NCI-H146 (cell line): Measurements from ENCODE around the gene DCTN4.

Experiments used
- DNase-seq: peaks from one replicate; lab custom pipeline; 2025; lab: John Stamatoyannopoulos, UW

The DCTN4 gene

GRCh38 chr5:150740992-150741391, 17.8 kb downstream of the DCTN4 start:
- DNase-seq = no peak

- DNase-seq = no peak
These were observed 20.0 kb downstream of the DCTN4 start for GRCh38 chr5:150738862-150739261.

- DNase-seq = no peak
These were observed 24.0 kb downstream of the DCTN4 start for GRCh38 chr5:150734579-150735384.

GRCh38 chr5:150731669-150732242, 27.1 kb downstream of the DCTN4 start:
- no peak for DNase-seq

- DNase-seq = no peak
These were observed 29.0 kb downstream of the DCTN4 start for GRCh38 chr5:150729859-150730258.

- no peak for DNase-seq
These were observed 35.0 kb downstream of the DCTN4 start for GRCh38 chr5:150723845-150724244.

GRCh38 chr5:150710165-150710564, 48.7 kb downstream of the DCTN4 start:
- no peak for DNase-seq

- no peak for DNase-seq
These were observed 51.9 kb downstream of the DCTN4 start for GRCh38 chr5:150706776-150707390.

GRCh38 chr5:150703762-150704161, 55.1 kb downstream of the DCTN4 start:
- no peak for DNase-seq

GRCh38 chr5:150700594-150701377, 58.0 kb downstream of the DCTN4 start, which contains the start of gene RBM22:
Gene RBM22 (minus strand): TSS chr5:150701062. CDS start chr5:150700985, 77 bp downstream.
- DNase-seq = peak; percentile 85

GRCh38 chr5:150700246-150700593, 58.6 kb downstream of the DCTN4 start:
- no peak for DNase-seq

GRCh38 chr5:150694612-150695011, 64.2 kb downstream of the DCTN4 start:
- DNase-seq = no peak

- no peak for DNase-seq
These were observed 66.5 kb downstream of the DCTN4 start for GRCh38 chr5:150692276-150692675.

- DNase-seq = no peak
These were observed 68.1 kb downstream of the DCTN4 start for GRCh38 chr5:150690760-150691159.

- DNase-seq = no peak
These were observed 69.7 kb downstream of the DCTN4 start for GRCh38 chr5:150689120-150689519.

GRCh38 chr5:150676578-150676977, 82.2 kb downstream of the DCTN4 start:
- DNase-seq = no peak

GRCh38 chr5:150675069-150675468, 83.7 kb downstream of the DCTN4 start:
- no peak for DNase-seq

GRCh38 chr5:150674341-150674821, 84.4 kb downstream of the DCTN4 start:
- DNase-seq = no peak

- DNase-seq = no peak
These were observed 85.9 kb downstream of the DCTN4 start for GRCh38 chr5:150672884-150673275.

- peak; percentile 46 for DNase-seq
These were observed 86.5 kb downstream of the DCTN4 start for GRCh38 chr5:150672237-150672883.

- DNase-seq = no peak
These were observed 87.1 kb downstream of the DCTN4 start for GRCh38 chr5:150671509-150672236.
